Effector memory CD4-positive, alpha-beta T cell (primary cell): ENCODE data around the gene OR56B1.
"Not testable (repeated sequence)": the region's sequence is repeated elsewhere in the genome, so short reads cannot be mapped to it uniquely, and the experiment has no call there.

ENCODE experiments used
- DNase-seq, 3 donors: peaks; one replicate each; pipeline ENCODE4 v3.0.0-alpha.2; 2020
- H3K27ac ChIP-seq: 2 replicates; pipeline ENCODE4 v1.7.0; 2013; ENCODE audit warnings: mild to moderate bottlenecking, low read length, moderate library complexity; ENCODE audit not compliant: insufficient read depth, poor library complexity, severe bottlenecking
- H3K27me3 ChIP-seq: replicated peaks from 2 replicates; pipeline ENCODE4 v1.7.0; 2013; ENCODE audit warnings: mild to moderate bottlenecking, low read length; ENCODE audit not compliant: insufficient read depth, control insufficient read depth, poor library complexity, severe bottlenecking
- H3K36me3 ChIP-seq: 2 replicates; pipeline ENCODE4 v1.7.0; 2013; ENCODE audit warnings: mild to moderate bottlenecking, low read length, moderate library complexity; ENCODE audit not compliant: control insufficient read depth, insufficient read depth
- H3K4me1 ChIP-seq: 2 replicates; pipeline ENCODE4 v1.7.0; 2013; ENCODE audit warnings: low read length, mild to moderate bottlenecking; ENCODE audit not compliant: control insufficient read depth, insufficient read depth, poor library complexity, severe bottlenecking
- H3K4me3 ChIP-seq: 2 replicates; pipeline ENCODE4 v1.7.0; 2013; ENCODE audit warnings: low read length, low read depth, mild to moderate bottlenecking; ENCODE audit not compliant: insufficient read depth, poor library complexity, severe bottlenecking
- H3K9me3 ChIP-seq: 2 replicates; pipeline ENCODE4 v1.7.0; 2013; ENCODE audit warnings: mild to moderate bottlenecking, low read length, moderate library complexity; ENCODE audit not compliant: control insufficient read depth

OR56B1 gene

GRCh38 chr11:5698281-5698680 is 38.0 kb upstream of the OR56B1 start:
- peaks cover 52% of the 10 kb centered on the region for H3K36me3 ChIP-seq

GRCh38 chr11:5700421-5701054 is 35.7 kb upstream of the OR56B1 start:
- Histone ChIP-seq H3K27ac (no peak overlapping the region), H3K36me3 (peaks cover 58% of the 10 kb centered on the region), H3K27me3 (no peaks in the 10 kb centered on the region), H3K9me3 (no peaks in the 10 kb centered on the region), H3K4me1 (peaks cover 6% of the 10 kb centered on the region), H3K4me3 (no peak overlapping the region)
- no peak for DNase-seq

More at GRCh38 chr11:5698281-5698680, 38.0 kb upstream of the OR56B1 start:
- peaks cover 21% of the 10 kb centered on the region for H3K4me1 ChIP-seq
- DNase-seq = no peak
- no peak overlapping the region for H3K4me3 ChIP-seq
- H3K9me3 ChIP-seq = no peaks in the 10 kb centered on the region
- H3K27me3 ChIP-seq = no peaks in the 10 kb centered on the region
- no peak overlapping the region for H3K27ac ChIP-seq

- Histone ChIP-seq H3K27ac (no peak overlapping the region), H3K27me3 (no peaks in the 10 kb centered on the region), H3K4me3 (no peak overlapping the region), H3K36me3 (peaks cover 53% of the 10 kb centered on the region), H3K4me1 (peaks cover 4% of the 10 kb centered on the region), H3K9me3 (no peaks in the 10 kb centered on the region)
- DNase-seq = no peak
These were observed 35.1 kb upstream of the OR56B1 start for GRCh38 chr11:5701055-5701577.

- Histone ChIP-seq H3K27ac (no peak overlapping the region), H3K4me1 (peaks cover 4% of the 10 kb centered on the region), H3K27me3 (no peaks in the 10 kb centered on the region), H3K9me3 (no peaks in the 10 kb centered on the region), H3K4me3 (no peak overlapping the region), H3K36me3 (peaks cover 51% of the 10 kb centered on the region)
- DNase-seq = no peak
These were observed 32.3 kb upstream of the OR56B1 start for GRCh38 chr11:5703741-5704536.

- no peaks in the 10 kb centered on the region for H3K27me3 ChIP-seq
- H3K36me3 ChIP-seq = peaks cover 63% of the 10 kb centered on the region
- no peak overlapping the region for H3K4me3 ChIP-seq
- no peak overlapping the region for H3K27ac ChIP-seq
- H3K4me1 ChIP-seq = peaks cover 4% of the 10 kb centered on the region
- H3K9me3 ChIP-seq = no peaks in the 10 kb centered on the region
- DNase-seq = no peak
These were observed 30.6 kb upstream of the OR56B1 start for GRCh38 chr11:5705688-5706087.

GRCh38 chr11:5712507-5712906 is 23.7 kb upstream of the OR56B1 start:
- Histone ChIP-seq H3K4me3 (no peak overlapping the region), H3K27me3 (no peaks in the 10 kb centered on the region), H3K27ac (no peak overlapping the region), H3K9me3 (no peaks in the 10 kb centered on the region), H3K36me3 (peaks cover 25% of the 10 kb centered on the region), H3K4me1 (no peaks in the 10 kb centered on the region)
- DNase-seq = no peak

GRCh38 chr11:5713695-5714094 is 22.6 kb upstream of the OR56B1 start:
- Histone ChIP-seq H3K27me3 (no peaks in the 10 kb centered on the region), H3K36me3 (peaks cover 14% of the 10 kb centered on the region), H3K4me3 (no peak overlapping the region), H3K27ac (no peak overlapping the region), H3K9me3 (no peaks in the 10 kb centered on the region), H3K4me1 (no peaks in the 10 kb centered on the region)
- no peak for DNase-seq

GRCh38 chr11:5716518-5716917 is 19.7 kb upstream of the OR56B1 start:
- not testable (repeated sequence) for H3K9me3 ChIP-seq, H3K36me3 ChIP-seq, H3K27ac ChIP-seq, H3K4me1 ChIP-seq, DNase-seq, H3K27me3 ChIP-seq, H3K4me3 ChIP-seq

GRCh38 chr11:5719703-5720495 is 16.3 kb upstream of the OR56B1 start:
- H3K27me3 ChIP-seq = no peaks in the 10 kb centered on the region
- H3K4me3 ChIP-seq = no peak overlapping the region
- no peak for DNase-seq
- H3K27ac ChIP-seq = no peak overlapping the region
- H3K36me3 ChIP-seq = no peaks in the 10 kb centered on the region
- no peaks in the 10 kb centered on the region for H3K9me3 ChIP-seq
- H3K4me1 ChIP-seq = no peaks in the 10 kb centered on the region
